Osteoblast (primary cell): Measurements from ENCODE around the gene CCL2. TPM values are rescaled to one million over a fixed set of nuclear protein-coding genes. Genes with fewer than 3 reads are reported as not detected.

Experiments
- DNase-seq: peaks from one replicate; pipeline ENCODE4 v3.0.0; 2011; ENCODE audit warnings: low spot score, mixed read lengths; ENCODE audit not compliant: insufficient read length; ENCODE audit errors: missing footprints
- H2AFZ ChIP-seq: 2 replicates; pipeline ENCODE4 v1.6.0; 2011; ENCODE audit warnings: mild to moderate bottlenecking, low read length
- H3K27ac ChIP-seq: 2 replicates; pipeline ENCODE4 v1.5.1; 2011; ENCODE audit warnings: mild to moderate bottlenecking, low read depth, low read length, moderate library complexity
- H3K27me3 ChIP-seq: 2 replicates; pipeline ENCODE4 v1.6.0; 2012; ENCODE audit warnings: mild to moderate bottlenecking, control low read depth, inconsistent platforms, low read length, moderate library complexity; ENCODE audit not compliant: insufficient read depth
- H3K36me3 ChIP-seq: 2 replicates; pipeline ENCODE4 v1.5.1; 2011; ENCODE audit warnings: mild to moderate bottlenecking, low read length, control low read depth, moderate library complexity; ENCODE audit not compliant: insufficient read depth
- H3K4me1 ChIP-seq: 2 replicates; pipeline ENCODE4 v1.5.1; 2011; ENCODE audit warnings: mild to moderate bottlenecking, low read length, control low read depth, moderate library complexity; ENCODE audit not compliant: insufficient read depth
- H3K4me2 ChIP-seq: 2 replicates; pipeline ENCODE4 v1.6.0; 2011; ENCODE audit warnings: mild to moderate bottlenecking, low read length; ENCODE audit not compliant: insufficient read depth
- H3K4me3 ChIP-seq: fragments of 200-600 bp; sonication (generic); 3 replicates; pipeline ENCODE4 v1.5.1; 2012; ENCODE audit warnings: mild to moderate bottlenecking, low read length, inconsistent platforms; ENCODE audit not compliant: insufficient read depth
- H3K79me2 ChIP-seq: 2 replicates; pipeline ENCODE4 v1.6.0; 2012; ENCODE audit warnings: mild to moderate bottlenecking, low read length, control low read depth, inconsistent platforms; ENCODE audit not compliant: insufficient read depth
- H3K9me3 ChIP-seq: 2 replicates; pipeline ENCODE4 v1.5.1; 2011; ENCODE audit warnings: low read depth, low read length, control low read depth
- H4K20me1 ChIP-seq: 2 replicates; pipeline ENCODE4 v1.6.0; 2012; ENCODE audit warnings: mild to moderate bottlenecking, low read length, control low read depth; ENCODE audit not compliant: insufficient read depth
- total RNA-seq: library from RNA; depleted of rRNA; stranded (reverse); fragments of >200 nt; gene quantifications from 2 replicates; pipeline ENCODE4 v1.2.3, GENCODE V29; 2012
- TF ChIP-seq, protein P1 (sequence below): IDR thresholded peaks from 2 replicates; pipeline ENCODE4 v1.5.1; 2011; ENCODE audit warnings: mild to moderate bottlenecking, low read depth, low read length, moderate library complexity; ENCODE audit errors: extremely low read depth

Gene CCL2
- total RNA-seq, 1 donor: 70.9 TPM

DNA sequence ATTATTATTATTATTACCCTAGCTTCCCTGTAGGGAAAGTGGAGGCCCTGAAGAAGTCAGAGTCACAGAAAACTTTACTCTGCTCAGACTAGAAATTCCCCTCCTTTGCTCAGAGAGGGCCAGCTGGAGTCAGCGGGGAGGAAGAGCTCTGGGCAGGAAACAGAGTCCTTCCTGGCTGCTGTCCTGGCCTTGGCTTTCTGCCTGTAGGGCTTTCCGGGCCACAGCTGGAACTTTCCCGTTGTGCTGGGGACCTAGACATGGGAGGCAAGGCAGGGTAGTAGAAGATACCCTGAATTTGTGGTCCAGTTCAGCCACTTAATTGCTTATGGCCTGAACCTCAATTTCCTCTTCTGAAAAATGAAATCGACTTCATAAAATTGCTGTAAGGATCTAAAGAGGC lies 14.0 kb upstream of the CCL2 start:
- Histone ChIP-seq H3K27ac (no peak overlapping the region), H4K20me1 (no peaks in the 10 kb centered on the region), H3K4me1 (peaks cover 13% of the 10 kb centered on the region), H3K27me3 (no peaks in the 10 kb centered on the region), H3K36me3 (no peaks in the 10 kb centered on the region), H3K79me2 (no peaks in the 10 kb centered on the region), H3K4me3 (no peak overlapping the region), H2AFZ (no peak overlapping the region), H3K4me2 (no peak overlapping the region), H3K9me3 (no peaks in the 10 kb centered on the region)
- TF ChIP-seq, protein P1, sequence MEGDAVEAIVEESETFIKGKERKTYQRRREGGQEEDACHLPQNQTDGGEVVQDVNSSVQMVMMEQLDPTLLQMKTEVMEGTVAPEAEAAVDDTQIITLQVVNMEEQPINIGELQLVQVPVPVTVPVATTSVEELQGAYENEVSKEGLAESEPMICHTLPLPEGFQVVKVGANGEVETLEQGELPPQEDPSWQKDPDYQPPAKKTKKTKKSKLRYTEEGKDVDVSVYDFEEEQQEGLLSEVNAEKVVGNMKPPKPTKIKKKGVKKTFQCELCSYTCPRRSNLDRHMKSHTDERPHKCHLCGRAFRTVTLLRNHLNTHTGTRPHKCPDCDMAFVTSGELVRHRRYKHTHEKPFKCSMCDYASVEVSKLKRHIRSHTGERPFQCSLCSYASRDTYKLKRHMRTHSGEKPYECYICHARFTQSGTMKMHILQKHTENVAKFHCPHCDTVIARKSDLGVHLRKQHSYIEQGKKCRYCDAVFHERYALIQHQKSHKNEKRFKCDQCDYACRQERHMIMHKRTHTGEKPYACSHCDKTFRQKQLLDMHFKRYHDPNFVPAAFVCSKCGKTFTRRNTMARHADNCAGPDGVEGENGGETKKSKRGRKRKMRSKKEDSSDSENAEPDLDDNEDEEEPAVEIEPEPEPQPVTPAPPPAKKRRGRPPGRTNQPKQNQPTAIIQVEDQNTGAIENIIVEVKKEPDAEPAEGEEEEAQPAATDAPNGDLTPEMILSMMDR: no peak
- no peak for DNase-seq

DNA sequence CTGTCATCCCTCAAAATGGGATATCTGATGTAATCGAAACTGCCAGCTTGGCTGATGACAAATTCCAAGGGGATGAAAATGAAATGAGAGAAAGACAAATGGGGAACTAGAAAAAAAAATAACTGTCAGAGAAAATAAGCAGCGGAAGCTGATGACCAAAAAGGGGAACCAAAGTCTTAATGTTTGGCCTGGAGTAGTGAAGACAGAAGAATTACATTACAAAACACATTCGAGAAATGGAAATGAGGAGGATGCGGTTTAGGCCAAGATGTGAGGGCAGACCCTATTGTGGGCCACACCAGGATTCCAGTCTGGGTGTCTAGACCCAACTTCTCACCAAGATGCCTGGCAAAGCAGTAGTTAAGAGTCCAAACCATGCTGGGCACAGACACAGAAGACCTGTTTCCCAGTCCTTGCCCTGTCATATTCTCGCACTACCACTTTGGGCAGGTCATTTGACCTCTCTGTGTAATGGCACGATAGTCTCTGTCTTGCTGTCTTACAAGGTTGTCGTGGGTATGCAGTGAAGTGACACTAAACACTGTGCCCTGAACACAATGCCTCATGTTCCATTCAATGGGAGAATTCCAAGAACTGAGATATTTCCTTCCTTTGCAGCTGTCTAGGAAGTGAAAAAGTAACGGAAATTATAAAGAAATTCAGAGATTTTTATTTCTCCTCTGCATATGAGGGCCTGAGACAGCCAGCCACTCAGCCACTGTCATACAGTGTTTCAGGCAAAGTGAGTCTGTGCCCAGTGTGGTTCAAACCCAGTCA lies 12.3 kb upstream of the CCL2 start:
- Histone ChIP-seq H3K4me2 (no peak overlapping the region), H3K27ac (no peak overlapping the region)
- TF ChIP-seq, protein P1: no peak

DNA sequence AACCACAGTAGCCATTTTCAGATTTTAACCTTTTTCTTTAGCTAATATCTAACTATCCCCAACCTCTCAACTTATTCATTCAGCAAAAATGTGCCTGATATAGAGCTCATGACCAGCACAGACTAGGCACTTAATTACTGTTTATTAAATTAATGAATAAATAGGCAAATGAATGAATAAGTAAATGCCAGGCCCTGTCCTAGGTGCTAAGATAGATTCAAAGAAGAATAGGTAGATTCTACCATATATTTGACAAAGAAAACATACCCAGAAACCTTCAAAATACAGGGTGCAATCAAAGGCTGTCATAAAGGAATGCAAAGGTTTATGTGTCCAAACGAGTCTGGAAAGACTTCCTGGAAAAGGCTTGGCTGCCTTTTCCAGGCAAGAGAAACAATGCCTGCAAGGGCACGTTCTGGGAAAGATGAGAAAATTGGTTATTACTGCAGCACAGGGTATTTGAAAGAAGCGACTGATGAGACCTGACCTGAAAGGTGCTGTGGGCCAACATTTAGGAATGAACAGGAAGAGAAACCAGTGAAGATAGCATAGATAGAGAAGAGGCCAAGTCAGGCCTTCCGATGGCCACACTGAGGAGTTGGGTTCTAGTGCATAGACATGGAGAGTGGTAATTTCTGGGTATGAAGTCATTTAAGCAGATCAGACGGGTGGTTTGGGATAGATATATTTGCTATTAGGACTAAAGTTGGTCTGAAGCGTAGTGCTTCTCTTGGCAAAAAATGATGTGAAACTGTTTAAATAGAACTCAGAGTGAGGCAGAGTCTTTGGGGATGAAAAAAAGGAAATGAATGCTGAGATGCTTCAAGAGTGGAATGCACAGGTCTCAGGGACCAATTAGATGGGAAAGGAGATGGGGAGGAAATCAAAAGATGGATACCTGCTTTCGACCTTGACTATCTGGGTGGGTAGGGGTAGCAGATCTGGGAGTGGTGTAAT lies 11.4 kb upstream of the CCL2 start:
- H3K36me3 ChIP-seq: no peaks in the 10 kb centered on the region
- no peak overlapping the region for H2AFZ ChIP-seq
- no peaks in the 10 kb centered on the region for H4K20me1 ChIP-seq
- TF ChIP-seq, protein P1: no peak
- no peak for DNase-seq
- no peaks in the 10 kb centered on the region for H3K79me2 ChIP-seq
- H3K4me1 ChIP-seq: peaks cover 13% of the 10 kb centered on the region
- H3K27ac ChIP-seq: no peak overlapping the region
- no peak overlapping the region for H3K4me3 ChIP-seq
- H3K27me3 ChIP-seq: no peaks in the 10 kb centered on the region
- no peak overlapping the region for H3K4me2 ChIP-seq
- H3K9me3 ChIP-seq: no peaks in the 10 kb centered on the region

More for the DNA sequence above, 12.3 kb upstream of the CCL2 start:
- Histone ChIP-seq H3K79me2 (no peaks in the 10 kb centered on the region), H3K4me3 (no peak overlapping the region), H3K9me3 (no peaks in the 10 kb centered on the region), H3K27me3 (no peaks in the 10 kb centered on the region), H4K20me1 (no peaks in the 10 kb centered on the region), H3K36me3 (no peaks in the 10 kb centered on the region), H3K4me1 (peaks cover 13% of the 10 kb centered on the region), H2AFZ (no peak overlapping the region)
- DNase-seq: no peak
